Omental fat pad (tissue), 4 donors: Measurements from ENCODE around the gene C2orf78. TPM values are rescaled to one million over a fixed set of nuclear protein-coding genes. Genes with fewer than 3 reads are reported as not detected.
"Not testable (repeated sequence)": the region's sequence is repeated elsewhere in the genome, so short reads cannot be mapped to it uniquely, and the experiment has no call there.

Experiments
- ATAC-seq: fragments of 150-250 bp; one replicate; pipeline ENCODE4 v1.9.1; 2016; ENCODE audit warnings: mild to moderate bottlenecking, moderate library complexity; ENCODE audit not compliant: low FRiP score
- DNase-seq: peaks from one replicate; pipeline ENCODE4 v3.0.0-alpha.2; 2019; ENCODE audit warnings: low spot score
- CTCF ChIP-seq, 3 donors: fragments of 450-650 bp; IDR thresholded peaks; one replicate each; pipeline ENCODE4 v1.5.1; 2016 to 2017; ENCODE audit warnings: antibody characterized with exemption in 3 of 3, mild to moderate bottlenecking in 3 of 3, moderate library complexity in 2 of 3
- total RNA-seq, 4 donors: library from RNA; depleted of rRNA; stranded (reverse); fragments of >200 nt; gene quantifications; one replicate each; pipeline ENCODE4 v1.1.0, GENCODE V29; 2016

Gene C2orf78
- total RNA-seq, 4 donors from 2014 or later = not detected

- no peak for TF ChIP-seq CTCF (IDR thresholded peaks at IDR 0.05)
- no peak for ATAC-seq
- DNase-seq = no peak
These were observed 34.7 kb upstream of the C2orf78 start for GRCh38 chr2:73749314-73749713.

- DNase-seq, ATAC-seq: not testable (repeated sequence)
These were observed 29.7 kb upstream of the C2orf78 start for GRCh38 chr2:73754332-73754731.

GRCh38 chr2:73759285-73759764, 24.7 kb upstream of the C2orf78 start:
- TF ChIP-seq CTCF (IDR thresholded peaks at IDR 0.05) = no peak
- DNase-seq (no peak), ATAC-seq (no peak)

- no peak for ATAC-seq
- no peak for DNase-seq
- no peak for TF ChIP-seq CTCF (IDR thresholded peaks at IDR 0.05)
These were observed 24.1 kb upstream of the C2orf78 start for GRCh38 chr2:73759904-73760303.

- DNase-seq = no peak
- TF ChIP-seq CTCF (IDR thresholded peaks at IDR 0.05) = no peak
- ATAC-seq = no peak
These were observed 21.4 kb upstream of the C2orf78 start for GRCh38 chr2:73762571-73762970.

- no peak for TF ChIP-seq CTCF (IDR thresholded peaks at IDR 0.05)
- no peak for ATAC-seq
- no peak for DNase-seq
These were observed 19.0 kb upstream of the C2orf78 start for GRCh38 chr2:73764945-73765344.

- TF ChIP-seq CTCF (IDR thresholded peaks at IDR 0.05) = no peak
- no peak for DNase-seq
- ATAC-seq = no peak
These were observed 17.6 kb upstream of the C2orf78 start for GRCh38 chr2:73766349-73766748.

GRCh38 chr2:73766994-73767393, 17.0 kb upstream of the C2orf78 start:
- ATAC-seq (no peak), DNase-seq (no peak)
- TF ChIP-seq CTCF (IDR thresholded peaks at IDR 0.05) = no peak
